MCF 10A (cell line): ENCODE results near the gene ACRV1. TPM values are rescaled to one million over a fixed set of nuclear protein-coding genes. Genes with fewer than 3 reads are reported as not detected.

Source experiments
- BruUV-seq: library from RNA; stranded (reverse); fragments of 400-500 nt; replicated peaks from 2 replicates; lab custom pipeline; 2021; lab: Mats Ljungman, UMichigan
- CTCF ChIA-PET: fragments of 300-600 bp; sonication (Branson Sonifier 250); formaldehyde crosslinking; extraction: SDS; loops from one replicate; lab custom pipeline; 2021; ENCODE audit warnings: antibody characterized with exemption, inconsistent platforms; lab: Yijun Ruan, JAX
- POLR2A ChIA-PET: fragments of 300-600, 350-650 bp; sonication (Branson Sonifier 250); formaldehyde crosslinking; extraction: SDS; loops from one replicate; lab custom pipeline; 2020; ENCODE audit warnings: antibody characterized with exemption, inconsistent platforms; lab: Yijun Ruan, JAX
- DNase-seq: peaks from one replicate; pipeline ENCODE4 v3.0.0-alpha.2; 2018; ENCODE audit not compliant: unreplicated experiment
- H3K27ac Mint-ChIP-seq: one replicate; pipeline ENCODE4 v1.8.0; 2022; ENCODE audit warnings: mild to moderate bottlenecking, low read depth, mixed read lengths; ENCODE audit not compliant: unreplicated experiment
- H3K27me3 Mint-ChIP-seq: one replicate; pipeline ENCODE4 v1.8.0; 2022; ENCODE audit warnings: mixed read lengths; ENCODE audit not compliant: insufficient read depth, unreplicated experiment
- H3K36me3 Mint-ChIP-seq: one replicate; pipeline ENCODE4 v1.8.0; 2022; ENCODE audit warnings: mild to moderate bottlenecking, moderate library complexity, mixed read lengths; ENCODE audit not compliant: insufficient read depth, unreplicated experiment
- H3K4me1 Mint-ChIP-seq: one replicate; pipeline ENCODE4 v1.8.0; 2022; ENCODE audit warnings: mixed read lengths; ENCODE audit not compliant: insufficient read depth, unreplicated experiment
- H3K4me3 Mint-ChIP-seq: one replicate; pipeline ENCODE4 v1.8.0; 2022; ENCODE audit warnings: mild to moderate bottlenecking, moderate library complexity, mixed read lengths; ENCODE audit not compliant: unreplicated experiment
- H3K9me3 Mint-ChIP-seq: one replicate; pipeline ENCODE4 v1.8.0; 2022; ENCODE audit warnings: mixed read lengths; ENCODE audit not compliant: unreplicated experiment
- CTCF ChIP-seq: fragments of 200-600 bp; IDR thresholded peaks from one replicate; pipeline ENCODE4 v1.8.0; 2022; ENCODE audit warnings: antibody characterized with exemption, mild to moderate bottlenecking; ENCODE audit not compliant: unreplicated experiment
- intact Hi-C: fragments of 100-400 bp; cut with micrococcal nuclease; formaldehyde crosslinking; loops from 2 replicates; pipeline ENCODE4 v1.14.1; 2022
- total RNA-seq: library from RNA; stranded (reverse); gene quantifications from 2 replicates; pipeline ENCODE4 v1.2.3, GENCODE V29; 2022

The ACRV1 gene
- total RNA-seq, 1 experiment from 2014 or later: not detected

GRCh38 chr11:125625630-125626287, 54.9 kb downstream of the ACRV1 start:
- peaks cover 34% of the 10 kb centered on the region for H3K36me3 Mint-ChIP-seq
- intact Hi-C loops: loop anchor here (1.0 kb wide), 2 partner anchors 33 to 249 kb away; partner anchors contain the start of gene STT3A
- peaks cover 30% of the 10 kb centered on the region for H3K4me1 Mint-ChIP-seq
- ChIA-PET POLR2A (interaction anchor here (0.7 to 3.8 kb wide), 15 partner anchors 9 to 1023 kb away, joined by 3 to 66 read pairs (median 4); partner anchors contain the start of genes EI24, HYLS1, PUS3 and STT3A), CTCF (interaction anchor here (0.5 to 1.5 kb wide), 14 partner anchors 9 to 1362 kb away, joined by 3 to 8 read pairs (median 3); partner anchors contain the start of gene EI24)
- H3K4me3 Mint-ChIP-seq: peak overlapping the region; percentile 87
- BruUV-seq: no TSS peak
- H3K9me3 Mint-ChIP-seq: no peaks in the 10 kb centered on the region
- no peaks in the 10 kb centered on the region for H3K27me3 Mint-ChIP-seq
- H3K27ac Mint-ChIP-seq: peak overlapping the region; percentile 78
- TF ChIP-seq CTCF: no peak
- peak; percentile 92 for DNase-seq

GRCh38 chr11:125625225-125625629, 55.4 kb downstream of the ACRV1 start:
- H3K36me3 Mint-ChIP-seq: peaks cover 36% of the 10 kb centered on the region
- no peaks in the 10 kb centered on the region for H3K9me3 Mint-ChIP-seq
- CTCF ChIA-PET: interaction anchor here (0.6 to 1.5 kb wide), 12 partner anchors 8 to 1363 kb away, joined by 3 to 4 read pairs (median 3); partner anchors contain the start of gene EI24
- H3K27ac Mint-ChIP-seq: peak overlapping the region; percentile 78
- BruUV-seq: TSS peak; percentile 90
- POLR2A ChIA-PET: interaction anchor here (0.8 to 3.8 kb wide), 10 partner anchors 11 to 1023 kb away, joined by 3 to 66 read pairs (median 4); partner anchors contain the start of genes EI24, HYLS1, PUS3 and STT3A
- TF ChIP-seq CTCF: no peak
- peaks cover 28% of the 10 kb centered on the region for H3K4me1 Mint-ChIP-seq
- H3K27me3 Mint-ChIP-seq: no peaks in the 10 kb centered on the region
- no peak for DNase-seq
- peak overlapping the region; percentile 87 for H3K4me3 Mint-ChIP-seq
- intact Hi-C loops: loop anchor here (1.0 kb wide), 1 partner anchor 33 kb away; the partner anchor contains the start of gene STT3A

GRCh38 chr11:125624756-125625213, 55.9 kb downstream of the ACRV1 start, which contains the start of gene CHEK1:
TSS of gene CHEK1 (plus strand) at chr11:125625163. CDS start at chr11:125626769, 1,606 bp downstream.
- H3K9me3 Mint-ChIP-seq: no peaks in the 10 kb centered on the region
- H3K4me1 Mint-ChIP-seq: peaks cover 28% of the 10 kb centered on the region
- ChIA-PET CTCF (interaction anchor here (0.6 to 1.5 kb wide), 8 partner anchors 24 to 1363 kb away, joined by 3 to 4 read pairs (median 3); no protein-coding TSS in a partner anchor), POLR2A (interaction anchor here (0.8 to 3.8 kb wide), 9 partner anchors 11 to 1024 kb away, joined by 3 to 66 read pairs (median 5); partner anchors contain the start of genes EI24, HYLS1, PUS3 and STT3A)
- BruUV-seq: no TSS peak
- peak within 1 kb of the TSS; percentile 87 for H3K4me3 Mint-ChIP-seq
- intact Hi-C loops: loop anchor here (1.0 kb wide), 1 partner anchor 32 kb away; the partner anchor contains the start of gene STT3A
- no peak for DNase-seq
- H3K27ac Mint-ChIP-seq: peak within 1 kb of the TSS; percentile 78
- H3K36me3 Mint-ChIP-seq: peaks cover 36% of the 10 kb centered on the region
- TF ChIP-seq CTCF: no peak
- H3K27me3 Mint-ChIP-seq: no peaks in the 10 kb centered on the region
